ENCODE measurements around the gene SYT2. TPM values are rescaled to one million over a fixed set of nuclear protein-coding genes. Genes with fewer than 3 reads are reported as not detected.
A peak's percentile ranks its signal among the peaks of the same experiment; 100 is the strongest.

The SYT2 gene
- total and polyA plus RNA-seq, 10 of the 15 experiments (the other 5 are each of a cell fraction or from before 2014, with no cell fraction given): not detected

- TF ChIP-seq NBN (IDR thresholded peaks at IDR 0.05) (no peak), NFYB (IDR thresholded peaks at IDR 0.05; ENCODE audit: insufficient read depth, low read depth, low read length) (no peak), POLR2AphosphoS2 (IDR thresholded peaks at IDR 0.05; ENCODE audit: low read depth, low read length) (no peak), SUPT20H (IDR thresholded peaks at IDR 0.05; ENCODE audit: borderline replicate concordance, control insufficient read depth, low read depth, low read length) (no peak), NFIC (IDR thresholded peaks at IDR 0.05; ENCODE audit: low read depth, low read length) (no peak), EED (IDR thresholded peaks at IDR 0.05; ENCODE audit: low read depth) (no peak), CTCF (IDR thresholded peaks at IDR 0.05 in 2 of 3, conservative IDR thresholded peaks at IDR 0.05 in 1 of 3; ENCODE audit: control insufficient read depth in 2 of 3, extremely low read depth in 1 of 3, insufficient read depth in 1 of 3, low read depth in 3 of 3, low read length in 3 of 3) (peak in 2 of 3 experiments; percentile 35 to 52; a peak in 2 of 6 replicates), MYC (IDR thresholded peaks at IDR 0.05; ENCODE audit: insufficient read depth, insufficient read length, insufficient replicate concordance, low read length, severe bottlenecking) (no peak), WRNIP1 (IDR thresholded peaks at IDR 0.05; ENCODE audit: borderline replicate concordance, low read depth, low read length) (no peak), SMC3 (IDR thresholded peaks at IDR 0.05; ENCODE audit: borderline replicate concordance, low read length) (peak; percentile 30; the same call in 1 of the 2 replicates), POLR2A (IDR thresholded peaks at IDR 0.05; ENCODE audit: low read depth, low read length) (no peak)
- TF ChIP-seq, protein P1, sequence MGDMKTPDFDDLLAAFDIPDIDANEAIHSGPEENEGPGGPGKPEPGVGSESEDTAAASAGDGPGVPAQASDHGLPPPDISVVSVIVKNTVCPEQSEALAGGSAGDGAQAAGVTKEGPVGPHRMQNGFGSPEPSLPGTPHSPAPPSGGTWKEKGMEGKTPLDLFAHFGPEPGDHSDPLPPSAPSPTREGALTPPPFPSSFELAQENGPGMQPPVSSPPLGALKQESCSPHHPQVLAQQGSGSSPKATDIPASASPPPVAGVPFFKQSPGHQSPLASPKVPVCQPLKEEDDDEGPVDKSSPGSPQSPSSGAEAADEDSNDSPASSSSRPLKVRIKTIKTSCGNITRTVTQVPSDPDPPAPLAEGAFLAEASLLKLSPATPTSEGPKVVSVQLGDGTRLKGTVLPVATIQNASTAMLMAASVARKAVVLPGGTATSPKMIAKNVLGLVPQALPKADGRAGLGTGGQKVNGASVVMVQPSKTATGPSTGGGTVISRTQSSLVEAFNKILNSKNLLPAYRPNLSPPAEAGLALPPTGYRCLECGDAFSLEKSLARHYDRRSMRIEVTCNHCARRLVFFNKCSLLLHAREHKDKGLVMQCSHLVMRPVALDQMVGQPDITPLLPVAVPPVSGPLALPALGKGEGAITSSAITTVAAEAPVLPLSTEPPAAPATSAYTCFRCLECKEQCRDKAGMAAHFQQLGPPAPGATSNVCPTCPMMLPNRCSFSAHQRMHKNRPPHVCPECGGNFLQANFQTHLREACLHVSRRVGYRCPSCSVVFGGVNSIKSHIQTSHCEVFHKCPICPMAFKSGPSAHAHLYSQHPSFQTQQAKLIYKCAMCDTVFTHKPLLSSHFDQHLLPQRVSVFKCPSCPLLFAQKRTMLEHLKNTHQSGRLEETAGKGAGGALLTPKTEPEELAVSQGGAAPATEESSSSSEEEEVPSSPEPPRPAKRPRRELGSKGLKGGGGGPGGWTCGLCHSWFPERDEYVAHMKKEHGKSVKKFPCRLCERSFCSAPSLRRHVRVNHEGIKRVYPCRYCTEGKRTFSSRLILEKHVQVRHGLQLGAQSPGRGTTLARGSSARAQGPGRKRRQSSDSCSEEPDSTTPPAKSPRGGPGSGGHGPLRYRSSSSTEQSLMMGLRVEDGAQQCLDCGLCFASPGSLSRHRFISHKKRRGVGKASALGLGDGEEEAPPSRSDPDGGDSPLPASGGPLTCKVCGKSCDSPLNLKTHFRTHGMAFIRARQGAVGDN (IDR thresholded peaks at IDR 0.05): no peak
- H3K27me3 ChIP-seq (replicated peaks in 1 of 2; ENCODE audit: control insufficient read depth in 2 of 2, insufficient read depth in 2 of 2, low read length in 1 of 2): no peaks in the 10 kb centered on the region; a peak in 2 of 4 replicates
- H3K4me1 ChIP-seq (ENCODE audit: control insufficient read depth, insufficient read depth, low read length): no peaks in the 10 kb centered on the region
- DNase-seq (ENCODE audit: low read depth, low spot score) (no peak), ATAC-seq (peak; percentile 76), FAIRE-seq (no peak)
- no peaks in the 10 kb centered on the region for H4K20me1 ChIP-seq (ENCODE audit: control insufficient read depth, insufficient read depth)
- no peaks in the 10 kb centered on the region for H3K36me3 ChIP-seq (ENCODE audit: control insufficient read depth in 2 of 2, insufficient read depth in 2 of 2, low read length in 1 of 2)
- ChIA-PET CTCF (interaction anchor here (1.1 to 1.3 kb wide), 2 partner anchors 18 to 59 kb away, joined by 3 to 4 read pairs; no protein-coding TSS in a partner anchor), POLR2A (no interaction called here), SMC1A (ENCODE audit: uncharacterized antibody, unreplicated experiment) (no interaction called here), RAD21 (ENCODE audit: unreplicated experiment) (no interaction called here)
- H3K9ac ChIP-seq (ENCODE audit: control insufficient read depth, insufficient read depth, low read length): no peak overlapping the region
- no peak overlapping the region for H3K4me3 ChIP-seq
- H3K4me2 ChIP-seq (ENCODE audit: control insufficient read depth, insufficient read depth): no peak overlapping the region
- no peaks in the 10 kb centered on the region for H3K9me3 ChIP-seq (replicated peaks; ENCODE audit: control insufficient read depth, insufficient read depth, low read length)
- WGBS (ENCODE audit: insufficient coverage, insufficient replicate concordance, low lambda C conversion rate, missing lambda C conversion rate): 42% methylated on average over 13 of the region's 13 CpGs
- no peaks in the 10 kb centered on the region for H3K79me2 ChIP-seq (ENCODE audit: control insufficient read depth, insufficient read depth, low read length)
- intact Hi-C loops (cut with micrococcal nuclease; ENCODE audit: unreplicated experiment) (no loop called here), in situ Hi-C loops (cut with MboI) (no loop called here)
- no peak overlapping the region for H3K27ac ChIP-seq (ENCODE audit: control insufficient read depth, insufficient read depth)
- no peak overlapping the region for H2AFZ ChIP-seq (ENCODE audit: control insufficient read depth, low read depth, low read length)
- no TSS peak for BruUV-seq (replicated peaks)
Measured at GRCh38 chr1:202661136-202661845, 49.0 kb downstream of the SYT2 start.
